HCT116 (cell line): ENCODE data around the gene ASPG. TPM values are rescaled to one million over a fixed set of nuclear protein-coding genes. Genes with fewer than 3 reads are reported as not detected.

ENCODE experiments used
- ATAC-seq: fragments of 200-7000 bp; cut with Tn5 transposase; 2 replicates; pipeline ENCODE4 v1.9.1; 2020; ENCODE audit warnings: mild to moderate bottlenecking, moderate library complexity
- BruUV-seq: library from RNA; stranded (reverse); fragments of 400-500 nt; replicated peaks from 2 replicates; lab custom pipeline; 2021; lab: Mats Ljungman, UMichigan
- CTCF ChIA-PET: fragments of 300-600 bp; sonication (Branson Sonifier 250); formaldehyde crosslinking; loops from one replicate; lab custom pipeline; 2021; ENCODE audit warnings: antibody characterized with exemption; lab: Charles Lee
- POLR2A ChIA-PET: fragments of 300-600, 350-600 bp; sonication (Branson Sonifier 250); formaldehyde crosslinking; loops from one replicate; lab custom pipeline; 2021; ENCODE audit warnings: antibody characterized with exemption; lab: Charles Lee
- RAD21 ChIA-PET, 2 experiments: fragments of 300-600 bp; sonication (Branson Sonifier 250); formaldehyde crosslinking; loops; one replicate each; lab custom pipeline; 2023; ENCODE audit warnings: low total read pairs in 2 of 2; ENCODE audit not compliant: uncharacterized antibody in 2 of 2, unreplicated experiment in 2 of 2, low non-redundant PET in 1 of 2; lab: Charles Lee
- DNase-seq: peaks from one replicate; pipeline ENCODE4 v3.0.0-alpha.2; 2010; ENCODE audit warnings: low read depth, low spot score
- H2AFZ ChIP-seq: fragments of 200-600 bp; shearing (Covaris generic), sonication (generic); 2 replicates; pipeline ENCODE4 v1.6.1; 2017; ENCODE audit warnings: low read depth, mixed run types, mixed read lengths, antibody characterized with exemption, low read length; ENCODE audit not compliant: poor library complexity, severe bottlenecking
- H3K27ac ChIP-seq: 2 replicates; pipeline ENCODE4 v1.5.1; 2012; ENCODE audit warnings: low read depth, low read length
- H3K27me3 ChIP-seq: fragments of 200-600 bp; sonication (generic); 2 replicates; pipeline ENCODE4 v1.6.1; 2016; ENCODE audit warnings: mixed run types, low read length, mixed read lengths; ENCODE audit not compliant: insufficient read depth
- H3K36me3 ChIP-seq, 2 experiments: fragments of 200-500 bp in 1 of 2; fragments of 200-600 bp in 1 of 2; sonication (Bioruptor generic) in 1 of 2; sonication (generic) in 1 of 2; 2 replicates each; pipeline versions ENCODE4 v1.5.1 to v1.6.1; 2014 to 2016; ENCODE audit warnings: low read length in 2 of 2, inconsistent platforms in 1 of 2, mixed read lengths in 1 of 2, mixed run types in 1 of 2; ENCODE audit not compliant: insufficient read depth in 2 of 2, control insufficient read depth in 1 of 2
- H3K4me1 ChIP-seq, 2 experiments: fragments of 200-600 bp in 1 of 2; sonication (generic) in 1 of 2; 2 replicates each; pipeline versions ENCODE4 v1.5.1 to v1.6.1; 2012 to 2017; ENCODE audit warnings: low read length in 2 of 2, inconsistent platforms in 1 of 2, mild to moderate bottlenecking in 1 of 2, mixed read lengths in 1 of 2, mixed run types in 1 of 2, moderate library complexity in 1 of 2; ENCODE audit not compliant: insufficient read depth in 2 of 2, control insufficient read depth in 1 of 2
- H3K4me2 ChIP-seq: fragments of 200-600 bp; sonication (generic); 2 replicates; pipeline ENCODE4 v1.6.1; 2017; ENCODE audit warnings: mixed run types, low read length, mixed read lengths
- H3K4me3 ChIP-seq, 2 experiments: fragments of 200-600 bp in 1 of 2; sonication (generic) in 1 of 2; replicated peaks in 1 of 2; 2 replicates each; pipeline ENCODE4 v1.5.1; 2011 to 2016; ENCODE audit warnings: low read length in 2 of 2, control low read depth in 1 of 2, low read depth in 1 of 2, mild to moderate bottlenecking in 1 of 2, mixed read lengths in 1 of 2, mixed run types in 1 of 2
- H3K79me2 ChIP-seq: fragments of 200-600 bp; sonication (generic); 2 replicates; pipeline ENCODE4 v1.6.1; 2017; ENCODE audit warnings: mild to moderate bottlenecking, mixed run types, low read length, moderate library complexity, mixed read lengths; ENCODE audit not compliant: insufficient read depth
- H3K9ac ChIP-seq: fragments of 200-600 bp; sonication (generic); 2 replicates; pipeline ENCODE4 v1.6.1; 2016; ENCODE audit warnings: low read length, mixed read lengths
- H3K9me2 ChIP-seq: fragments of 200-600 bp; sonication (generic), shearing (Covaris generic); 2 replicates; pipeline ENCODE4 v1.6.1; 2017; ENCODE audit warnings: mixed run types, mild to moderate bottlenecking, moderate library complexity; ENCODE audit not compliant: insufficient read depth
- H3K9me3 ChIP-seq, 2 experiments: fragments of 200-500 bp in 1 of 2; fragments of 200-600 bp in 1 of 2; sonication (Bioruptor generic) in 1 of 2; sonication (generic) in 1 of 2; 2 replicates each; pipeline ENCODE4 v1.6.1; 2014 to 2017; ENCODE audit warnings: low read length in 2 of 2, mixed read lengths in 2 of 2, inconsistent platforms in 1 of 2, low read depth in 1 of 2, mild to moderate bottlenecking in 1 of 2, mixed run types in 1 of 2, moderate library complexity in 1 of 2; ENCODE audit not compliant: control insufficient read depth in 1 of 2, insufficient read depth in 1 of 2
- H4K20me1 ChIP-seq: fragments of 200-600 bp; sonication (generic), shearing (Covaris generic); 2 replicates; pipeline ENCODE4 v1.6.1; 2017; ENCODE audit warnings: mixed run types, mild to moderate bottlenecking, moderate library complexity; ENCODE audit not compliant: insufficient read depth
- CBX3 ChIP-seq: IDR thresholded peaks from 2 replicates; pipeline ENCODE4 v1.6.1; 2012; ENCODE audit warnings: low read depth
- CEBPB ChIP-seq: IDR thresholded peaks from 2 replicates; pipeline ENCODE4 v1.6.1; 2012; ENCODE audit warnings: low read depth
- CTCF ChIP-seq, 3 experiments: fragments of 200-600 bp in 1 of 3; sonication (generic) in 1 of 3; IDR thresholded peaks in 2 of 3; conservative IDR thresholded peaks in 1 of 3; 2 replicates each; pipeline ENCODE4 v1.5.1; 2012 to 2017; ENCODE audit warnings: low read depth in 2 of 3, low read length in 2 of 3, antibody characterized with exemption in 1 of 3, borderline replicate concordance in 1 of 3, control low read depth in 1 of 3, mild to moderate bottlenecking in 1 of 3, mixed read lengths in 1 of 3, mixed run types in 1 of 3, moderate library complexity in 1 of 3; ENCODE audit not compliant: insufficient read depth in 1 of 3
- ELF1 ChIP-seq: IDR thresholded peaks from 2 replicates; pipeline ENCODE4 v1.6.1; 2012; ENCODE audit warnings: low read depth, borderline replicate concordance
- EZH2 ChIP-seq: fragments of 200-600 bp; sonication (generic); IDR thresholded peaks from 2 replicates; pipeline ENCODE4 v1.6.1; 2017; ENCODE audit warnings: antibody characterized with exemption, mixed run types
- FOSL1 ChIP-seq: IDR thresholded peaks from 2 replicates; pipeline ENCODE4 v1.6.1; 2012; ENCODE audit warnings: low read depth
- JUND ChIP-seq: IDR thresholded peaks from 2 replicates; pipeline ENCODE4 v1.6.1; 2012
- MAX ChIP-seq: IDR thresholded peaks from 2 replicates; pipeline ENCODE4 v1.6.1; 2012
- RAD21 ChIP-seq: IDR thresholded peaks from 2 replicates; pipeline ENCODE4 v1.6.1; 2012; ENCODE audit warnings: low read depth, mild to moderate bottlenecking
- ZBTB33 ChIP-seq: IDR thresholded peaks from 2 replicates; pipeline ENCODE4 v1.6.1; 2011; ENCODE audit warnings: mild to moderate bottlenecking, low read length, moderate library complexity; ENCODE audit not compliant: insufficient replicate concordance; ENCODE audit errors: extremely low read depth
- ZFX ChIP-seq: fragments of 450-650 bp; IDR thresholded peaks from 2 replicates; pipeline ENCODE4 v1.6.1; 2017
- intact Hi-C: fragments of 100-400 bp; cut with micrococcal nuclease; formaldehyde crosslinking; loops from 2 replicates; pipeline ENCODE4 v1.10.0; 2022
- total RNA-seq: library from RNA; stranded (reverse); gene quantifications from one replicate; pipeline ENCODE4 v1.2.1, GENCODE V29; 2021; ENCODE audit not compliant: unreplicated experiment

The ASPG gene
- total RNA-seq, 1 experiment from 2014 or later, result not detected

DNA sequence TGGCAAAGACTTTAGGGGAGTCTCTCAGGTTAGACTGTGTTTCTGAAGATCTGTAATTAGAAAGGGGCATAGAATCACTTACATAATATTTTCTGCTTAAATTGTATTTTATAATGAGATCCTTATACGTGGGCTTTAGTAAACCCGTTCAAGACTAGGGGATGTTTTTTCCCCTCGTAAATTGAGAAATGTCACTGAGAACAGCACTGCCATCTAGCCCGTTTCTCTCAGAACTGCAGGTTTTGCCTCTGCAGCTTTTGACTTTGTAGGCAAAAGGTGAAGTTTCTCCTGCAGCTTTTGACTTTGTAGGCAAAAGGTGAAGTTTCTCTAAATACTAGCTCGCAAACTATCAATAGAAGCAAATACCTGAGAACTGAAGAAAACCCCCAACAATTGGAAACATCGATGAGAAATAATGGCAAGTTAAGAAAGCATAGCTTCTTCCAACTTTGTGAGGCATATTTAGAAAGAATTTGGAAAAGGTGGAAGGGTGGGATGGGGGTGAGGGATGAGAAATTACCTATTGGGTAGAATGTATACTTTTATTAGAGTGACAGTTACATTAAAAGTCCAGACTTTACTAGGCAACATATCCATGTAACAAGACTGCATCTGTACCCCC lies 9.9 kb upstream of the ASPG start:
- no peak for DNase-seq
- POLR2A ChIA-PET, result no interaction called here
- no peak overlapping the region for H3K4me3 ChIP-seq
- H3K36me3 ChIP-seq, result no peaks in the 10 kb centered on the region
- peaks cover 2 to 5% of the 10 kb centered on the region in 2 experiments; a peak in 3 of 4 replicates for H3K4me1 ChIP-seq
- no peak overlapping the region for H3K4me2 ChIP-seq
- TF ChIP-seq ZFX (no peak), RAD21 (peak; percentile 53), CTCF (IDR thresholded peaks at IDR 0.05 in 2 of 3, conservative IDR thresholded peaks at IDR 0.05 in 1 of 3; ENCODE audit: borderline replicate concordance in 1 of 3, insufficient read depth in 1 of 3, low read depth in 2 of 3, low read length in 2 of 3) (peak; percentile 35 to 58 (median 48); a peak in 5 of 6 replicates)
- RAD21 ChIA-PET, result interaction anchor here in 1 of 2 experiments (0.7 kb wide), 2 partner anchors 54 to 267 kb away, joined by 3 read pairs; no protein-coding TSS in a partner anchor
- no TSS peak for BruUV-seq
- no peak for ATAC-seq
- H3K9me3 ChIP-seq, result peaks cover 6 to 7% of the 10 kb centered on the region in 2 experiments; a peak in 2 of 4 replicates
- H3K9me2 ChIP-seq, result no peaks in the 10 kb centered on the region
- H2AFZ ChIP-seq, result no peak overlapping the region
- no peaks in the 10 kb centered on the region for H3K27me3 ChIP-seq
- no peak overlapping the region for H3K9ac ChIP-seq
- no peaks in the 10 kb centered on the region for H4K20me1 ChIP-seq
- H3K27ac ChIP-seq, result no peak overlapping the region
- H3K79me2 ChIP-seq, result no peaks in the 10 kb centered on the region
- CTCF ChIA-PET, result interaction anchor here (1.0 to 3.3 kb wide), 4 partner anchors 62 to 270 kb away, joined by 3 to 30 read pairs (median 4); no protein-coding TSS in a partner anchor
- intact Hi-C loops, result loop anchor here (5.0 kb wide), 2 partner anchors 268 to 503 kb away; no protein-coding TSS in a partner anchor

GRCh38 chr14:104076743-104077142 lies 8.8 kb upstream of the ASPG start:
- no peak overlapping the region for H3K4me2 ChIP-seq
- no peaks in the 10 kb centered on the region for H4K20me1 ChIP-seq
- H3K9me3 ChIP-seq, result peaks cover 6 to 7% of the 10 kb centered on the region in 2 experiments; a peak in 2 of 4 replicates
- H2AFZ ChIP-seq, result no peak overlapping the region
- intact Hi-C loops, result loop anchor here (5.0 kb wide), 2 partner anchors 269 to 504 kb away; no protein-coding TSS in a partner anchor
- CTCF ChIA-PET, result interaction anchor here (1.0 to 3.3 kb wide), 6 partner anchors 53 to 488 kb away, joined by 3 to 30 read pairs (median 14); no protein-coding TSS in a partner anchor
- H3K27ac ChIP-seq, result no peak overlapping the region
- no peaks in the 10 kb centered on the region for H3K9me2 ChIP-seq
- H3K9ac ChIP-seq, result no peak overlapping the region
- RAD21 ChIA-PET, result no interaction called here
- ATAC-seq, result no peak
- no peak overlapping the region for H3K4me3 ChIP-seq
- DNase-seq, result no peak
- no peaks in the 10 kb centered on the region for H3K36me3 ChIP-seq
- peaks cover 2 to 5% of the 10 kb centered on the region in 2 experiments; a peak in 3 of 4 replicates for H3K4me1 ChIP-seq
- POLR2A ChIA-PET, result interaction anchor here (1.2 kb wide), 1 partner anchor 20 kb away, joined by 3 read pairs; no protein-coding TSS in a partner anchor
- no TSS peak for BruUV-seq
- H3K27me3 ChIP-seq, result no peaks in the 10 kb centered on the region
- no peaks in the 10 kb centered on the region for H3K79me2 ChIP-seq
- TF ChIP-seq JUND (no peak), CEBPB (no peak), MAX (no peak), ELF1 (no peak), FOSL1 (no peak), RAD21 (no peak), ZFX (no peak), CBX3 (no peak), ZBTB33 (no peak), EZH2 (no peak), CTCF (IDR thresholded peaks at IDR 0.05 in 2 of 3, conservative IDR thresholded peaks at IDR 0.05 in 1 of 3; ENCODE audit: borderline replicate concordance in 1 of 3, insufficient read depth in 1 of 3, low read depth in 2 of 3, low read length in 2 of 3) (no peak)
